ENCODE measurements around the gene MSRB1.

- TF ChIP-seq CTCF (conservative IDR thresholded peaks at IDR 0.05 in 1 of 2, IDR thresholded peaks at IDR 0.05 in 1 of 2; ENCODE audit: low read depth in 1 of 2, low read length in 2 of 2) (no peak), EZH2 (IDR thresholded peaks at IDR 0.05; ENCODE audit: low read length, missing control alignments) (no peak)
Measured at GRCh38 chr16:1902547-1903219, 40.3 kb downstream of the MSRB1 start.
